Activated CD4-positive, alpha-beta memory T cell treated with anti-CD3 and anti-CD28 coated beads, Interleukin-2, amount 10 ng/mL, durations not matched to agents 7 days and 5 days (primary cell): Measurements from ENCODE around the gene FAM184A. TPM values are rescaled to one million over a fixed set of nuclear protein-coding genes. Genes with fewer than 3 reads are reported as not detected.
"Not testable (repeated sequence)": the region's sequence is repeated elsewhere in the genome, so short reads cannot be mapped to it uniquely, and the experiment has no call there.

Experiments used
- CTCF ChIA-PET: fragments of 350-600 bp; sonication (Branson Sonifier 250); formaldehyde crosslinking; loops from one replicate; lab custom pipeline; 2021; ENCODE audit warnings: antibody characterized with exemption, inconsistent platforms; lab: Charles Lee
- POLR2A ChIA-PET: fragments of 350-600 bp; sonication (Branson Sonifier 250); formaldehyde crosslinking; loops from one replicate; lab custom pipeline; 2021; ENCODE audit warnings: antibody characterized with exemption; lab: Charles Lee
- DNase-seq: peaks from one replicate; pipeline ENCODE4 v3.0.0-alpha.2; 2020
- H3K27ac Mint-ChIP-seq: one replicate; pipeline ENCODE4 v1.8.0; 2021; ENCODE audit warnings: mild to moderate bottlenecking, mixed read lengths
- H3K27me3 Mint-ChIP-seq: one replicate; pipeline ENCODE4 v1.8.0; 2021; ENCODE audit warnings: mixed read lengths
- H3K36me3 Mint-ChIP-seq: one replicate; pipeline ENCODE4 v1.8.0; 2021; ENCODE audit warnings: low read depth, mixed read lengths
- H3K4me1 Mint-ChIP-seq: one replicate; pipeline ENCODE4 v1.8.0; 2021; ENCODE audit warnings: mixed read lengths
- H3K4me3 Mint-ChIP-seq: one replicate; pipeline ENCODE4 v1.8.0; 2021; ENCODE audit warnings: mild to moderate bottlenecking, mixed read lengths
- H3K9me3 Mint-ChIP-seq: one replicate; pipeline ENCODE4 v1.8.0; 2021; ENCODE audit warnings: mixed read lengths
- total RNA-seq, 2 experiments: library from RNA; stranded (reverse); gene quantifications; one replicate each; pipeline ENCODE4 v1.2.3, GENCODE V29; 2021

The FAM184A gene
- total RNA-seq, 2 experiments from 2014 or later: 5.4 to 5.9 TPM

- H3K27ac Mint-ChIP-seq, H3K4me1 Mint-ChIP-seq, H3K9me3 Mint-ChIP-seq, H3K4me3 Mint-ChIP-seq, CTCF ChIA-PET, DNase-seq, POLR2A ChIA-PET, H3K27me3 Mint-ChIP-seq, H3K36me3 Mint-ChIP-seq: not testable (repeated sequence)
Observed at GRCh38 chr6:119015165-119015564, 63.3 kb downstream of the FAM184A start.

- POLR2A ChIA-PET: no interaction called here
- Mint-ChIP-seq H3K27me3 (no peaks in the 10 kb centered on the region), H3K4me3 (no peak overlapping the region), H3K9me3 (peaks cover 3% of the 10 kb centered on the region), H3K27ac (no peak overlapping the region), H3K36me3 (peaks cover 7% of the 10 kb centered on the region), H3K4me1 (no peaks in the 10 kb centered on the region)
- DNase-seq: no peak
- CTCF ChIA-PET: no interaction called here
Observed at GRCh38 chr6:119012521-119012920, 65.9 kb downstream of the FAM184A start.

GRCh38 chr6:119009266-119009665, 69.2 kb downstream of the FAM184A start:
- H3K4me3 Mint-ChIP-seq, DNase-seq, H3K27ac Mint-ChIP-seq, H3K9me3 Mint-ChIP-seq, CTCF ChIA-PET, H3K4me1 Mint-ChIP-seq, H3K27me3 Mint-ChIP-seq, POLR2A ChIA-PET, H3K36me3 Mint-ChIP-seq: not testable (repeated sequence)

GRCh38 chr6:119006974-119007373, 71.5 kb downstream of the FAM184A start:
- CTCF ChIA-PET: no interaction called here
- Mint-ChIP-seq H3K36me3 (peaks cover 7% of the 10 kb centered on the region), H3K4me1 (no peaks in the 10 kb centered on the region), H3K27me3 (no peaks in the 10 kb centered on the region), H3K27ac (no peak overlapping the region), H3K4me3 (no peak overlapping the region), H3K9me3 (peaks cover 3% of the 10 kb centered on the region)
- POLR2A ChIA-PET: no interaction called here
- DNase-seq: no peak

GRCh38 chr6:119002069-119002468, 76.4 kb downstream of the FAM184A start:
- Mint-ChIP-seq H3K9me3 (no peaks in the 10 kb centered on the region), H3K36me3 (peaks cover 2% of the 10 kb centered on the region), H3K4me3 (no peak overlapping the region), H3K27ac (no peak overlapping the region), H3K27me3 (no peaks in the 10 kb centered on the region), H3K4me1 (no peaks in the 10 kb centered on the region)
- POLR2A ChIA-PET: no interaction called here
- no peak for DNase-seq
- CTCF ChIA-PET: no interaction called here

GRCh38 chr6:118999494-119000040, 78.9 kb downstream of the FAM184A start:
- no peaks in the 10 kb centered on the region for H3K27me3 Mint-ChIP-seq
- no peak for DNase-seq
- no peaks in the 10 kb centered on the region for H3K9me3 Mint-ChIP-seq
- CTCF ChIA-PET: no interaction called here
- no peak overlapping the region for H3K27ac Mint-ChIP-seq
- H3K4me1 Mint-ChIP-seq: no peaks in the 10 kb centered on the region
- H3K4me3 Mint-ChIP-seq: no peak overlapping the region
- POLR2A ChIA-PET: no interaction called here
- H3K36me3 Mint-ChIP-seq: peaks cover 2% of the 10 kb centered on the region

- H3K9me3 Mint-ChIP-seq, H3K4me3 Mint-ChIP-seq, H3K4me1 Mint-ChIP-seq, H3K36me3 Mint-ChIP-seq, DNase-seq, H3K27me3 Mint-ChIP-seq, POLR2A ChIA-PET, H3K27ac Mint-ChIP-seq: not testable (repeated sequence)
- CTCF ChIA-PET: interaction anchor here (0.6 kb wide), 1 partner anchor 97 kb away, joined by 3 read pairs; no protein-coding TSS in a partner anchor
Observed at GRCh38 chr6:118997426-118997825, 81.0 kb downstream of the FAM184A start.

GRCh38 chr6:118996289-118996820, 82.1 kb downstream of the FAM184A start:
- ChIA-PET CTCF (no interaction called here), POLR2A (interaction anchor here (0.6 kb wide), 1 partner anchor 81 kb away, joined by 4 read pairs; no protein-coding TSS in a partner anchor)
- DNase-seq: no peak
- Mint-ChIP-seq H3K36me3 (peaks cover 2% of the 10 kb centered on the region), H3K4me1 (no peaks in the 10 kb centered on the region), H3K27me3 (no peaks in the 10 kb centered on the region), H3K27ac (no peak overlapping the region), H3K9me3 (no peaks in the 10 kb centered on the region), H3K4me3 (no peak overlapping the region)

- no peaks in the 10 kb centered on the region for H3K27me3 Mint-ChIP-seq
- POLR2A ChIA-PET: no interaction called here
- no peak for DNase-seq
- no peak overlapping the region for H3K27ac Mint-ChIP-seq
- H3K4me3 Mint-ChIP-seq: no peak overlapping the region
- H3K9me3 Mint-ChIP-seq: no peaks in the 10 kb centered on the region
- CTCF ChIA-PET: no interaction called here
- peaks cover 2% of the 10 kb centered on the region for H3K36me3 Mint-ChIP-seq
- H3K4me1 Mint-ChIP-seq: no peaks in the 10 kb centered on the region
Observed at GRCh38 chr6:118993803-118994251, 84.6 kb downstream of the FAM184A start.

GRCh38 chr6:118993358-118993757, 85.1 kb downstream of the FAM184A start:
- CTCF ChIA-PET: no interaction called here
- Mint-ChIP-seq H3K9me3 (no peaks in the 10 kb centered on the region), H3K4me1 (no peaks in the 10 kb centered on the region), H3K27ac (no peak overlapping the region), H3K36me3 (no peaks in the 10 kb centered on the region), H3K27me3 (no peaks in the 10 kb centered on the region), H3K4me3 (no peak overlapping the region)
- no peak for DNase-seq
- POLR2A ChIA-PET: no interaction called here

- Mint-ChIP-seq H3K4me1 (no peaks in the 10 kb centered on the region), H3K9me3 (no peaks in the 10 kb centered on the region), H3K4me3 (no peak overlapping the region), H3K27me3 (no peaks in the 10 kb centered on the region), H3K36me3 (no peaks in the 10 kb centered on the region), H3K27ac (no peak overlapping the region)
- POLR2A ChIA-PET: no interaction called here
- CTCF ChIA-PET: no interaction called here
- DNase-seq: no peak
Observed at GRCh38 chr6:118992186-118992795, 86.2 kb downstream of the FAM184A start.

- Mint-ChIP-seq H3K4me3 (no peak overlapping the region), H3K36me3 (no peaks in the 10 kb centered on the region), H3K27ac (no peak overlapping the region), H3K4me1 (no peaks in the 10 kb centered on the region), H3K9me3 (no peaks in the 10 kb centered on the region), H3K27me3 (no peaks in the 10 kb centered on the region)
- CTCF ChIA-PET: no interaction called here
- POLR2A ChIA-PET: no interaction called here
- no peak for DNase-seq
Observed at GRCh38 chr6:118986312-118986711, 92.2 kb downstream of the FAM184A start.

- H3K27ac Mint-ChIP-seq: no peak overlapping the region
- H3K27me3 Mint-ChIP-seq: no peaks in the 10 kb centered on the region
- H3K4me3 Mint-ChIP-seq: no peak overlapping the region
- ChIA-PET CTCF (no interaction called here), POLR2A (no interaction called here)
- H3K9me3 Mint-ChIP-seq: no peaks in the 10 kb centered on the region
- H3K4me1 Mint-ChIP-seq: no peaks in the 10 kb centered on the region
- no peaks in the 10 kb centered on the region for H3K36me3 Mint-ChIP-seq
- DNase-seq: no peak
Observed at GRCh38 chr6:118985123-118985830, 93.2 kb downstream of the FAM184A start.
